Measurements from ENCODE around the gene PBX4. TPM values are rescaled to one million over a fixed set of nuclear protein-coding genes. Genes with fewer than 3 reads are reported as not detected.

The PBX4 gene
- total RNA-seq, 1 experiment from 2014 or later: 8.3 TPM

DNA sequence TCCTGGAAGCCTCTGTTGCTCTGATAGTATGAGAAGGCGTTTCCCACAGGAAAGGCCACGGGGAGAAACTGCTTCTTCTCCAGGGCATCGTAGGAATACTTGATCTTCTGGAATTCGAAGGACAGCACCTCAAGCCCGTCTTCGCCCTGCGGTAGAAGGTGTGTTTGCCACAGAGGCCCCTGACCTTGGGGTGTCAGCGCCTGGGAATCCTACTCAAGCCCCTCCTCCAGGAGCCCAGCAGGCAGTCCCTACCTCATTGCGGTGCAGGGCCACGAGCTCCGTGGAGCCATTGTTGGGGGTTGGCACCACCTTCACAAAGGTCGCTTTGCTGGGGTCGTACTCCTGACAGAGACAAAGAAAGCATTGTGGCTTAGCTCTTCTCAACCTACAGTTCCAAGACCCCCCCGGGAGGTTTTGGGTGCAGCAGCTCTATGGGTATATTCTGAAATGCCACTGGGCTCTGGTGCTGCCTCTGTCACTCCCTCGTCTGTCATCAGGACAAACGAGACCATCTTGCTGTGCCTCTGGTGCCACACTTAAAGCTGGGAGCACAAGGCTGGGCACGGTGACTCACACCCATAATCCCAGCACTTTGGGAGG is 41.3 kb upstream of the PBX4 start:
- Histone ChIP-seq H3K4me1 (ENCODE audit: control insufficient read depth, insufficient read depth, low read length) (peaks cover 10% of the 10 kb centered on the region), H3K27me3 (ENCODE audit: control insufficient read depth, insufficient read depth, low read length) (no peaks in the 10 kb centered on the region), H3K4me3 (ENCODE audit: low read depth in 2 of 2, low read length in 2 of 2) (no peak overlapping the region), H3K36me3 (ENCODE audit: control insufficient read depth, insufficient read depth, low read length) (peaks cover 5% of the 10 kb centered on the region; the same call in 1 of the 2 replicates), H3K27ac (ENCODE audit: low read length) (no peak overlapping the region), H3K9me3 (ENCODE audit: control insufficient read depth, insufficient read depth, low read depth, low read length) (no peaks in the 10 kb centered on the region)
- in situ Hi-C loops (cut with HindIII; ENCODE audit: low pct_unique_long_range_greater_than_20kb, low sequenced_read_pairs): no loop called here
- DNase-seq (ENCODE audit: low read depth, low spot score) (no peak), ATAC-seq (no peak)
- no TSS peak for BruUV-seq (replicated peaks)
- ChIA-PET POLR2A (no interaction called here), CTCF (no interaction called here)
- TF ChIP-seq CTCF (IDR thresholded peaks at IDR 0.05) (no peak), SIN3A (IDR thresholded peaks at IDR 0.05; ENCODE audit: borderline replicate concordance, insufficient read depth, low read depth, low read length) (no peak), POLR2AphosphoS5 (IDR thresholded peaks at IDR 0.05; ENCODE audit: low read depth, low read length) (no peak), TCF7L2 (IDR thresholded peaks at IDR 0.05; ENCODE audit: low read depth, low read length) (no peak)
- TF ChIP-seq, protein P1, sequence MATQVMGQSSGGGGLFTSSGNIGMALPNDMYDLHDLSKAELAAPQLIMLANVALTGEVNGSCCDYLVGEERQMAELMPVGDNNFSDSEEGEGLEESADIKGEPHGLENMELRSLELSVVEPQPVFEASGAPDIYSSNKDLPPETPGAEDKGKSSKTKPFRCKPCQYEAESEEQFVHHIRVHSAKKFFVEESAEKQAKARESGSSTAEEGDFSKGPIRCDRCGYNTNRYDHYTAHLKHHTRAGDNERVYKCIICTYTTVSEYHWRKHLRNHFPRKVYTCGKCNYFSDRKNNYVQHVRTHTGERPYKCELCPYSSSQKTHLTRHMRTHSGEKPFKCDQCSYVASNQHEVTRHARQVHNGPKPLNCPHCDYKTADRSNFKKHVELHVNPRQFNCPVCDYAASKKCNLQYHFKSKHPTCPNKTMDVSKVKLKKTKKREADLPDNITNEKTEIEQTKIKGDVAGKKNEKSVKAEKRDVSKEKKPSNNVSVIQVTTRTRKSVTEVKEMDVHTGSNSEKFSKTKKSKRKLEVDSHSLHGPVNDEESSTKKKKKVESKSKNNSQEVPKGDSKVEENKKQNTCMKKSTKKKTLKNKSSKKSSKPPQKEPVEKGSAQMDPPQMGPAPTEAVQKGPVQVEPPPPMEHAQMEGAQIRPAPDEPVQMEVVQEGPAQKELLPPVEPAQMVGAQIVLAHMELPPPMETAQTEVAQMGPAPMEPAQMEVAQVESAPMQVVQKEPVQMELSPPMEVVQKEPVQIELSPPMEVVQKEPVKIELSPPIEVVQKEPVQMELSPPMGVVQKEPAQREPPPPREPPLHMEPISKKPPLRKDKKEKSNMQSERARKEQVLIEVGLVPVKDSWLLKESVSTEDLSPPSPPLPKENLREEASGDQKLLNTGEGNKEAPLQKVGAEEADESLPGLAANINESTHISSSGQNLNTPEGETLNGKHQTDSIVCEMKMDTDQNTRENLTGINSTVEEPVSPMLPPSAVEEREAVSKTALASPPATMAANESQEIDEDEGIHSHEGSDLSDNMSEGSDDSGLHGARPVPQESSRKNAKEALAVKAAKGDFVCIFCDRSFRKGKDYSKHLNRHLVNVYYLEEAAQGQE (IDR thresholded peaks at IDR 0.05; ENCODE audit: insufficient read depth in 1 of 2, low read depth in 2 of 2, low read length in 1 of 2): no peak
- intact Hi-C loops (cut with micrococcal nuclease; ENCODE audit: unreplicated experiment): loop anchor here (10.0 kb wide), 1 partner anchor 75 kb away; the partner anchor contains the start of gene ZNF14

GRCh38 chr19:19657397-19657783 is 38.9 kb upstream of the PBX4 start:
- no peaks in the 10 kb centered on the region for H3K9me3 ChIP-seq (ENCODE audit: control insufficient read depth, insufficient read depth, low read depth, low read length)
- intact Hi-C loops (cut with micrococcal nuclease; ENCODE audit: unreplicated experiment): no loop called here
- no peak for TF ChIP-seq SIN3A (IDR thresholded peaks at IDR 0.05; ENCODE audit: borderline replicate concordance, insufficient read depth, low read depth, low read length)
- ChIA-PET POLR2A (no interaction called here), CTCF (no interaction called here)
- ATAC-seq (no peak), DNase-seq (ENCODE audit: low read depth, low spot score) (no peak)
- peaks cover 6% of the 10 kb centered on the region for H3K4me1 ChIP-seq (ENCODE audit: control insufficient read depth, insufficient read depth, low read length)
- H3K4me3 ChIP-seq (ENCODE audit: low read depth in 2 of 2, low read length in 2 of 2): no peak overlapping the region
- no peak overlapping the region for H3K27ac ChIP-seq (ENCODE audit: low read length)
- H3K36me3 ChIP-seq (ENCODE audit: control insufficient read depth, insufficient read depth, low read length): no peaks in the 10 kb centered on the region; the same call in 1 of the 2 replicates
- in situ Hi-C loops (cut with HindIII; ENCODE audit: low pct_unique_long_range_greater_than_20kb, low sequenced_read_pairs): no loop called here
- H3K27me3 ChIP-seq (ENCODE audit: control insufficient read depth, insufficient read depth, low read length): no peaks in the 10 kb centered on the region
- BruUV-seq (replicated peaks): no TSS peak

Measured in Panc1 (cell line).